Liver (tissue), 9 donors: ENCODE data around the gene YWHAB. TPM values are rescaled to one million over a fixed set of nuclear protein-coding genes. Genes with fewer than 3 reads are reported as not detected.
A peak's percentile ranks its signal among the peaks of the same experiment; 100 is the strongest.

Experiments
- DNase-seq: peaks from one replicate; pipeline ENCODE4 v3.0.0-alpha.2; 2017; ENCODE audit warnings: low spot score
- H3K27ac ChIP-seq, 2 donors: one replicate each; pipeline ENCODE4 v1.7.0; 2013; ENCODE audit warnings: inconsistent platforms in 2 of 2, low read length in 2 of 2, control low read depth in 1 of 2, low read depth in 1 of 2, mild to moderate bottlenecking in 1 of 2
- H3K27me3 ChIP-seq, 4 donors: one replicate each; pipeline versions ENCODE4 v1.6.1 to v1.7.0; 2013; ENCODE audit warnings: low read length in 3 of 4, inconsistent platforms in 1 of 4, mild to moderate bottlenecking in 1 of 4, moderate library complexity in 1 of 4; ENCODE audit not compliant: control insufficient read depth in 4 of 4, insufficient read depth in 4 of 4
- H3K36me3 ChIP-seq, 4 donors: one replicate each; pipeline versions ENCODE4 v1.6.1 to v1.7.0; 2013; ENCODE audit warnings: low read length in 3 of 4, mild to moderate bottlenecking in 3 of 4, low read depth in 1 of 4, moderate library complexity in 1 of 4; ENCODE audit not compliant: control insufficient read depth in 4 of 4, insufficient read depth in 3 of 4
- H3K4me1 ChIP-seq, 4 donors: one replicate each; pipeline versions ENCODE4 v1.6.1 to v1.7.0; 2013; ENCODE audit warnings: low read length in 3 of 4, mild to moderate bottlenecking in 3 of 4, moderate library complexity in 1 of 4; ENCODE audit not compliant: control insufficient read depth in 4 of 4, insufficient read depth in 4 of 4
- H3K4me3 ChIP-seq, 3 donors: one replicate each; pipeline versions ENCODE4 v1.6.1 to v1.7.0; 2013; ENCODE audit warnings: low read length in 3 of 3, control low read depth in 1 of 3, low read depth in 1 of 3, mild to moderate bottlenecking in 1 of 3
- H3K9ac ChIP-seq, 2 donors: one replicate each; pipeline ENCODE4 v1.7.0; 2013; ENCODE audit warnings: low read length in 2 of 2, mild to moderate bottlenecking in 2 of 2, moderate library complexity in 2 of 2, control low read depth in 1 of 2, low read depth in 1 of 2
- H3K9me3 ChIP-seq, 4 donors: one replicate each; pipeline versions ENCODE4 v1.6.1 to v1.7.0; 2013; ENCODE audit warnings: low read length in 3 of 4; ENCODE audit not compliant: control insufficient read depth in 4 of 4
- EGR1 ChIP-seq, 2 donors: IDR thresholded peaks; 2 replicates each; pipeline ENCODE4 v1.6.1; 2016 to 2018; ENCODE audit warnings: antibody characterized with exemption in 2 of 2, low read depth in 2 of 2
- FOXA1 ChIP-seq: IDR thresholded peaks from 2 replicates; pipeline ENCODE4 v1.6.1; 2016; ENCODE audit warnings: antibody characterized with exemption
- FOXA2 ChIP-seq: IDR thresholded peaks from 2 replicates; pipeline ENCODE4 v1.6.1; 2016; ENCODE audit warnings: antibody characterized with exemption
- GABPA ChIP-seq, 2 donors: IDR thresholded peaks in 1 of 2; conservative IDR thresholded peaks in 1 of 2; 2 replicates each; pipeline ENCODE4 v1.6.1; 2016; ENCODE audit warnings: antibody characterized with exemption in 2 of 2, mild to moderate bottlenecking in 1 of 2, moderate library complexity in 1 of 2
- HNF4A ChIP-seq, 2 donors: conservative IDR thresholded peaks; 2 replicates each; pipeline ENCODE4 v1.6.1; 2016; ENCODE audit warnings: antibody characterized with exemption in 2 of 2, mild to moderate bottlenecking in 2 of 2
- HNF4G ChIP-seq: IDR thresholded peaks from 2 replicates; pipeline ENCODE4 v1.6.1; 2016; ENCODE audit warnings: antibody characterized with exemption
- JUND ChIP-seq, 2 donors: IDR thresholded peaks; 2 replicates each; pipeline ENCODE4 v1.6.1; 2016; ENCODE audit warnings: antibody characterized with exemption in 2 of 2
- NR2F2 ChIP-seq: IDR thresholded peaks from 2 replicates; pipeline ENCODE4 v1.6.1; 2016; ENCODE audit warnings: antibody characterized with exemption
- RAD21 ChIP-seq, 2 donors: IDR thresholded peaks; 2 replicates each; pipeline ENCODE4 v1.6.1; 2016; ENCODE audit warnings: antibody characterized with exemption in 2 of 2, mild to moderate bottlenecking in 2 of 2
- RXRA ChIP-seq, 2 donors: IDR thresholded peaks; 2 replicates each; pipeline ENCODE4 v1.6.1; 2017 to 2018; ENCODE audit warnings: antibody characterized with exemption in 2 of 2, mild to moderate bottlenecking in 1 of 2
- SP1 ChIP-seq: IDR thresholded peaks from 2 replicates; pipeline ENCODE4 v1.6.1; 2018; ENCODE audit warnings: antibody characterized with exemption, mild to moderate bottlenecking
- TAF1 ChIP-seq: conservative IDR thresholded peaks from 2 replicates; pipeline ENCODE4 v1.6.1; 2016; ENCODE audit warnings: antibody characterized with exemption, mild to moderate bottlenecking
- YY1 ChIP-seq: IDR thresholded peaks from 2 replicates; pipeline ENCODE4 v1.6.1; 2016; ENCODE audit warnings: antibody characterized with exemption, mild to moderate bottlenecking
- WGBS: extraction: QIAGEN DNeasy Blood & Tissue Kit; methylation state at CpG from one replicate; pipeline ENCODE4 v1.1.7; 2013; 5-methylcytosine and 5-hydroxymethylcytosine counted together
- polyA plus RNA-seq, 2 donors: library from polyadenylated mRNA; stranded (reverse) in 1 of 2; unstranded in 1 of 2; fragments of 200-250 nt in 1 of 2; fragments of >200 nt in 1 of 2; fragmentation: Nextera tagmentation in 1 of 2; extraction: Ambion mirVana in 1 of 2; gene quantifications; one replicate each; pipeline versions ENCODE4 v1.2.1 to v1.2.3, GENCODE V29; 2013 to 2015
- total RNA-seq, 2 donors: library from RNA; depleted of rRNA; stranded (reverse); fragments of >200 nt; gene quantifications; one replicate each; pipeline ENCODE4 v1.2.3, GENCODE V29; 2014
- TF ChIP-seq, protein P1 (sequence below): IDR thresholded peaks from 2 replicates; pipeline ENCODE4 v1.6.1; 2016; ENCODE audit warnings: antibody characterized with exemption
- TF ChIP-seq, protein P2 (sequence below): IDR thresholded peaks from 2 replicates; pipeline ENCODE4 v1.6.1; 2016; ENCODE audit warnings: antibody characterized with exemption
- TF ChIP-seq, protein P3 (sequence below): IDR thresholded peaks from 2 replicates; pipeline ENCODE4 v1.6.1; 2016; ENCODE audit warnings: antibody characterized with exemption
- TF ChIP-seq, protein P4 (sequence below): IDR thresholded peaks from 2 replicates; pipeline ENCODE4 v1.6.1; 2016; ENCODE audit warnings: antibody characterized with exemption, mild to moderate bottlenecking
- TF ChIP-seq, protein P5 (sequence below): fragments of 150-350 bp; IDR thresholded peaks from 2 replicates; pipeline ENCODE4 v1.5.1; 2017; ENCODE audit warnings: improper control_type of control experiment, low read depth, low read length; ENCODE audit not compliant: missing input control
- donor health status: healthy.
- donor health status: healthy.
- donor health status: healthy.
- donor health status: healthy.
- donor health status: healthy.

Gene YWHAB
- total and polyA plus RNA-seq, 4 donors, result 41.6 to 86.5 (median 43.3) TPM

DNA sequence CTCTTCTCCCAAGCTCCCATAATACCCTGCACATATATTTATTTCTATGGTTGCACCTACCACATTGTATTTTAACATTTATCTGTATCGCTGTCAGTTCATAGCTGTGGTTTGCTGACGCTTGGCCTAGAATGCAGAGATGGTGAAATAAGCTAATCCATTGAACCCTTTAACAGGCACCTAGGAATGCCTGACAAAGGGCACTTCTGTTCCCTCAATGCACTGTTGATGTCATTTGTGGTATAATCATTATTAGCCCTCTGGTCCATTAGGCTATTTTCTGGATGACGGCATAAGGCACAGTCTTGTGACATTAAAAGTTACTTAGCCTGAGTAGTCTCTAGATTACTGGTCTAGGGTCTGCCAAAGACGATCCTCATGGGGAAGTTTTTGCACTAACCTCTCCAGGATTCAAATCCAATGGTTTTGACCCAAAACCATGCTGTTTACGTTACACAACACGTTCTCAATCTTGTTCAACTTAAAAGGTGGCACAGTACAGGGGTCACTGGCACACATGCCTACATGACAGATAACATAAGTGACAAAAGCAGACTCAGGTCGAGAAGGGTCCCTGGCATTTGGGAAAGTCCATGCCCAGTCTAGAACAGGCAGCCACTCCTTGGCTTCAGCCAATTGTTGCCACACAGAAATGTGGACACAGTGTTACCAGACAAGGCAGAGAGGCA lies 2.1 kb upstream of the YWHAB start:
- Histone ChIP-seq H3K4me1 (peaks cover 10 to 29% (median 19%) of the 10 kb centered on the region in 4 donors), H3K27me3 (no peaks in the 10 kb centered on the region), H3K4me3 (no peak overlapping the region), H3K9ac (no peak overlapping the region), H3K9me3 (no peaks in the 10 kb centered on the region), H3K27ac (no peak overlapping the region), H3K36me3 (no peaks in the 10 kb centered on the region)
- TF ChIP-seq, protein P1, sequence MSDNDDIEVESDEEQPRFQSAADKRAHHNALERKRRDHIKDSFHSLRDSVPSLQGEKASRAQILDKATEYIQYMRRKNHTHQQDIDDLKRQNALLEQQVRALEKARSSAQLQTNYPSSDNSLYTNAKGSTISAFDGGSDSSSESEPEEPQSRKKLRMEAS, result no peak
- TF ChIP-seq FOXA2, result no peak
- no peak for TF ChIP-seq FOXA1
- WGBS, result 92% methylated on average over 7 of the region's 7 CpGs
- no peak for DNase-seq

DNA sequence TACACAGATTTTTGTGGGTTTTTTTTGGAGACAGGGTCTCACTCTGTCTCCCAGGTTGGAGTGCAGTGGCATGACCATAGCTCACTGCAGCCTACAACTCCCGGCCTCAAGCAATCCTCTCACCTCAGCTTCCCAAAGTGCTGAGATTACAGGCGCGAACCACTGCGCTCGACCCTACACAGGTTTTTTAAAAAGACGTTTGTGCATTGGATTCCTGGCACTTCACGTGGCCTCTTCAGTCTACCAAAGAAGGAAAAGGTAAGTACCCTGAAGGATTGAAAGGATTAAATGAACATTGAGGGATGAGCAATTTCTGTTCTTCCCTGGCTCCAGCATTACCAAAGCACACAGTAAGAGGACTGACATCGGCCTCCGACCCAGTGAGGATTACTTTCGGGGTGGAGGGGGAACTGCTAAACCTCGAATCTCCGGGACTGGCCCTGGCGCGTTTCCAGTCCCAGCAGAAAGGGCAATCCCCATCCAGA lies 556 bp upstream of the YWHAB start:
- WGBS, result 15% methylated on average over 14 of the region's 14 CpGs
- no peak for TF ChIP-seq HNF4A (conservative IDR thresholded peaks at IDR 0.05)
- no peak for TF ChIP-seq NR2F2
- TF ChIP-seq JUND (IDR thresholded peaks at IDR 0.05), result no peak
- no peak for TF ChIP-seq TAF1
- TF ChIP-seq, protein P2, sequence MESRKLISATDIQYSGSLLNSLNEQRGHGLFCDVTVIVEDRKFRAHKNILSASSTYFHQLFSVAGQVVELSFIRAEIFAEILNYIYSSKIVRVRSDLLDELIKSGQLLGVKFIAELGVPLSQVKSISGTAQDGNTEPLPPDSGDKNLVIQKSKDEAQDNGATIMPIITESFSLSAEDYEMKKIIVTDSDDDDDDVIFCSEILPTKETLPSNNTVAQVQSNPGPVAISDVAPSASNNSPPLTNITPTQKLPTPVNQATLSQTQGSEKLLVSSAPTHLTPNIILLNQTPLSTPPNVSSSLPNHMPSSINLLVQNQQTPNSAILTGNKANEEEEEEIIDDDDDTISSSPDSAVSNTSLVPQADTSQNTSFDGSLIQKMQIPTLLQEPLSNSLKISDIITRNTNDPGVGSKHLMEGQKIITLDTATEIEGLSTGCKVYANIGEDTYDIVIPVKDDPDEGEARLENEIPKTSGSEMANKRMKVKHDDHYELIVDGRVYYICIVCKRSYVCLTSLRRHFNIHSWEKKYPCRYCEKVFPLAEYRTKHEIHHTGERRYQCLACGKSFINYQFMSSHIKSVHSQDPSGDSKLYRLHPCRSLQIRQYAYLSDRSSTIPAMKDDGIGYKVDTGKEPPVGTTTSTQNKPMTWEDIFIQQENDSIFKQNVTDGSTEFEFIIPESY, result no peak
- no peak for TF ChIP-seq RXRA (IDR thresholded peaks at IDR 0.05)
- no peak for TF ChIP-seq EGR1 (IDR thresholded peaks at IDR 0.05; ENCODE audit: low read depth in 2 of 2)
- no peak for TF ChIP-seq FOXA1
- TF ChIP-seq GABPA (IDR thresholded peaks at IDR 0.05 in 1 of 2, conservative IDR thresholded peaks at IDR 0.05 in 1 of 2), result no peak
- TF ChIP-seq FOXA2, result no peak
- no peak for TF ChIP-seq YY1
- TF ChIP-seq, protein P3, sequence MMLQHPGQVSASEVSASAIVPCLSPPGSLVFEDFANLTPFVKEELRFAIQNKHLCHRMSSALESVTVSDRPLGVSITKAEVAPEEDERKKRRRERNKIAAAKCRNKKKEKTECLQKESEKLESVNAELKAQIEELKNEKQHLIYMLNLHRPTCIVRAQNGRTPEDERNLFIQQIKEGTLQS, result no peak
- TF ChIP-seq HNF4G, result no peak
- TF ChIP-seq SP1, result no peak
- TF ChIP-seq, protein P1, result no peak
- TF ChIP-seq, protein P4, sequence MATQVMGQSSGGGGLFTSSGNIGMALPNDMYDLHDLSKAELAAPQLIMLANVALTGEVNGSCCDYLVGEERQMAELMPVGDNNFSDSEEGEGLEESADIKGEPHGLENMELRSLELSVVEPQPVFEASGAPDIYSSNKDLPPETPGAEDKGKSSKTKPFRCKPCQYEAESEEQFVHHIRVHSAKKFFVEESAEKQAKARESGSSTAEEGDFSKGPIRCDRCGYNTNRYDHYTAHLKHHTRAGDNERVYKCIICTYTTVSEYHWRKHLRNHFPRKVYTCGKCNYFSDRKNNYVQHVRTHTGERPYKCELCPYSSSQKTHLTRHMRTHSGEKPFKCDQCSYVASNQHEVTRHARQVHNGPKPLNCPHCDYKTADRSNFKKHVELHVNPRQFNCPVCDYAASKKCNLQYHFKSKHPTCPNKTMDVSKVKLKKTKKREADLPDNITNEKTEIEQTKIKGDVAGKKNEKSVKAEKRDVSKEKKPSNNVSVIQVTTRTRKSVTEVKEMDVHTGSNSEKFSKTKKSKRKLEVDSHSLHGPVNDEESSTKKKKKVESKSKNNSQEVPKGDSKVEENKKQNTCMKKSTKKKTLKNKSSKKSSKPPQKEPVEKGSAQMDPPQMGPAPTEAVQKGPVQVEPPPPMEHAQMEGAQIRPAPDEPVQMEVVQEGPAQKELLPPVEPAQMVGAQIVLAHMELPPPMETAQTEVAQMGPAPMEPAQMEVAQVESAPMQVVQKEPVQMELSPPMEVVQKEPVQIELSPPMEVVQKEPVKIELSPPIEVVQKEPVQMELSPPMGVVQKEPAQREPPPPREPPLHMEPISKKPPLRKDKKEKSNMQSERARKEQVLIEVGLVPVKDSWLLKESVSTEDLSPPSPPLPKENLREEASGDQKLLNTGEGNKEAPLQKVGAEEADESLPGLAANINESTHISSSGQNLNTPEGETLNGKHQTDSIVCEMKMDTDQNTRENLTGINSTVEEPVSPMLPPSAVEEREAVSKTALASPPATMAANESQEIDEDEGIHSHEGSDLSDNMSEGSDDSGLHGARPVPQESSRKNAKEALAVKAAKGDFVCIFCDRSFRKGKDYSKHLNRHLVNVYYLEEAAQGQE, result no peak
- TF ChIP-seq, protein P5, sequence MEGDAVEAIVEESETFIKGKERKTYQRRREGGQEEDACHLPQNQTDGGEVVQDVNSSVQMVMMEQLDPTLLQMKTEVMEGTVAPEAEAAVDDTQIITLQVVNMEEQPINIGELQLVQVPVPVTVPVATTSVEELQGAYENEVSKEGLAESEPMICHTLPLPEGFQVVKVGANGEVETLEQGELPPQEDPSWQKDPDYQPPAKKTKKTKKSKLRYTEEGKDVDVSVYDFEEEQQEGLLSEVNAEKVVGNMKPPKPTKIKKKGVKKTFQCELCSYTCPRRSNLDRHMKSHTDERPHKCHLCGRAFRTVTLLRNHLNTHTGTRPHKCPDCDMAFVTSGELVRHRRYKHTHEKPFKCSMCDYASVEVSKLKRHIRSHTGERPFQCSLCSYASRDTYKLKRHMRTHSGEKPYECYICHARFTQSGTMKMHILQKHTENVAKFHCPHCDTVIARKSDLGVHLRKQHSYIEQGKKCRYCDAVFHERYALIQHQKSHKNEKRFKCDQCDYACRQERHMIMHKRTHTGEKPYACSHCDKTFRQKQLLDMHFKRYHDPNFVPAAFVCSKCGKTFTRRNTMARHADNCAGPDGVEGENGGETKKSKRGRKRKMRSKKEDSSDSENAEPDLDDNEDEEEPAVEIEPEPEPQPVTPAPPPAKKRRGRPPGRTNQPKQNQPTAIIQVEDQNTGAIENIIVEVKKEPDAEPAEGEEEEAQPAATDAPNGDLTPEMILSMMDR, result no peak
- TF ChIP-seq RAD21 (IDR thresholded peaks at IDR 0.05), result no peak
- H3K4me1 ChIP-seq, result peaks cover 11 to 38% (median 27%) of the 10 kb centered on the region in 4 donors
- no peaks in the 10 kb centered on the region for H3K27me3 ChIP-seq
- DNase-seq, result no peak
- peak overlapping the region; percentile 26 to 78 for H3K9ac ChIP-seq
- H3K36me3 ChIP-seq, result no peaks in the 10 kb centered on the region
- H3K9me3 ChIP-seq, result no peaks in the 10 kb centered on the region
- peak overlapping the region; percentile 71 to 88 for H3K27ac ChIP-seq
- peak overlapping the region; percentile 77 to 99 (median 79) for H3K4me3 ChIP-seq
